Measurements from ENCODE around the gene SGMS1.

The SGMS1 gene

GRCh38 chr10:50324680-50325393, 298.9 kb downstream of the SGMS1 start:
- DNase-seq, result no peak

DNA sequence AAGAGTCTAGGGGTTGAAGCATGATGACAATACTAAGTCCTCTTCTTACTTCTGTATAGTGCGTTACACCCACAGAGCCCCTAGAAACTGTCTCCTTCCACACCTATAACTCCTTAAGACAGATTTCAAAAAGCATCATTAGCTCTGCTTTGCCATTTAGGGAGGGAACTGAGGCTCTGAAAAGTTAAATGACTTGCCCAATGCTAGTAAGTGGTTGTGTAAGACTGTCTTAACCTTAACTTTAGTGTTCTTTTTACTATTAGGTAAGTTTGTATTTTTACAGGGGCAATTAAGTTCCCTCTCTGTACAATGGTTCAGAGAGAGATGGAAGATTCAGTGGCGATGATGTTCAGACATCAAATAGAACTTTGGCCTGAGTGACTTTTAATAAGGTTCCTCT, 299.7 kb downstream of the SGMS1 start:
- no peak for DNase-seq

GRCh38 chr10:50322077-50322476, 301.7 kb downstream of the SGMS1 start:
- no peak for DNase-seq

DNA sequence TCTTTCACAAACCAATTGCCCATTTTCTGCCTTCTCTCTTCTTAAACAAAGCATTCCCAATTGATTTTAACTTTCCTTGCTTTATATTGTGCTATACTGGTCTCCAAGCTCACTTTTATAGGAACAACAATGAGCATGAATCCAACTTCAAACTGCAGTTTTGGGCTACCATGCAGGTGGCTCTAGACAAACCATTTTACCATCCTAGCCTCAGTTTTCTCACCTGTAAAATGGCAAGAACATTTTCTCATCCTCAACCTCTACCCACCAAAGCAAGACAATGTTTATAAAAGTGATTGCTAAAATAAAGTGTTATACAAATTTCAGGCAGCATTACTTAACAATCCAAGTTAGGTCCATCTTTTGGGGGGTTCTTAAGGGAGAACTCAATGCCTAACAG, 305.6 kb downstream of the SGMS1 start:
- no peak for DNase-seq

GRCh38 chr10:50316695-50317648, 306.8 kb downstream of the SGMS1 start:
- no peak for DNase-seq

DNA sequence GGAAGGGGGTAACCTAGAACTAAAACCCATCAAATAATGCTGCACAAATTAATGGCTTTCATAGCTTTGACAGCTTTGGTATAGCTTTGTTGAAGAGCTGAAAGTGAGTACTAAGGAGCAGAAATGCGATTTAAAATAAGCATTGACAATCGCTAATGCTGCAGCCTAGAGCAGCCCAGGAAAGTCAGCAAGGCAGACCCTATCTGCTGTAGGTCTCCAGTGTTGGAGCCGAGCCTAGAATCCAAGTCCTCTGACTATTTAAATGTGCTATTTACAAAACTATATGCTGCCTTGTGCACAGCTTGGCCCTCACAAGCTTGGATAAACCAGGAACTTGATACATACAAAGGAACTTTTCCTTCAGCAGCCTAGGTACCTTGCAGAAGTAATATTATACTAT, 307.6 kb downstream of the SGMS1 start:
- no peak for DNase-seq

DNA sequence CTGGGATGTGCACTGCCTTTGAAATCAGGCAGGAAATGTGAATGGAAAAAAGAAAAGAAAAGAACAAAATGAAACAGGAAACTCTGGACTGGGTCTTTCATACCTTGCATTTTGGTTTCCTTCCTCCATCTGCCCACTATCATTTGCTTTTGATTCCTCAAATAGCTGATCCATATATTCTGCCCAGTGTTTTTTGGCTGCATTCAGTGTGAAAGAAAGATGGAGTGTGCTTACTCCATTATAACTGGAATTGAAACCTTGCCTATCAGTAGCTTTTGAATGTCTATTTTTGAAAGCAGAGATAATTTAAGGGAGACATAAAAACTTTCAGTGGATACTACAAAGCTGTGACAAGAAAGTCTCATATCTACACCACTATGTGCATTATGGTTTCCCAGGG, 308.3 kb downstream of the SGMS1 start:
- DNase-seq, result no peak

DNA sequence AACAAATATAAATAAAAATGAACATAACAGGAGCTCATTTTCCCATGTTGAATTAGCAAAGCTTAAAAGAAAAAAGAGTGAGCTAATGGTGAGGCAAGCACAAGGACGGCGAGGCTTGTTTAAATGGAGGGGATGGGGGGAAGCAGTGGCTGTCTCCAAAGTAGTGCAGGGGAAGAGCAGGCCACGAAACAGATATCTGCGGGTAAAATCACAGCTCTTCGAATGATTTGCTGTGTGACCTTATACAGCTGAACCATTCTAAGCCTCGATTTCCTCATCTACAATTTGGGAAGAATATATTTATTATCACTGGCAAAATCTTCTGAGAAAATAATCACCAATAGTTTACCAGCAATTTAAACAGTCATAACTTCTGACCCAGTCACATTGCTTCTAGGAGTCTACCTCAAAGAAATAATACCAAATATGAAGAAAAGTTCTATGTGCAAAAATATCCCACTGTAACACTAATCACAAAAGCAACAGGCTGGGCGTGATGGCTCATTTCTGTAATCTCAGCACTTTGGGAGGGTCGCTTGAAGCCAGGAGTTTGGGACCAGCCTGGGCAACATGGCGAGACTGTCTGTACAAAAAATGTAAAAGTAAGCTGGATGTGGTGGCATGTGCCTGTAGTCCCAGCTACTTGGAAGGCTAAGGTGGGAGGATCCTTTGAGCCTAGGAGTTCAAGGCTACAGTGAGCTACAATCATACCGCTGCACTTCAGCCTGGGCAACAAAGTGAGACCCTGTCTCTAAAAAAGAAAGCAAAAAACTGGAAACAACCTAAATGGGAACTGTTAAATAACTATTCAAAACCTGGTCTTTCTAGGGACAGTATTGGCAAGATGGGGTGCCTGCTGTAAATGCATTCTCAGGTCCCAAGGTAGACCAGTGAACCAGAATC, 309.3 kb downstream of the SGMS1 start:
- no peak for DNase-seq

DNA sequence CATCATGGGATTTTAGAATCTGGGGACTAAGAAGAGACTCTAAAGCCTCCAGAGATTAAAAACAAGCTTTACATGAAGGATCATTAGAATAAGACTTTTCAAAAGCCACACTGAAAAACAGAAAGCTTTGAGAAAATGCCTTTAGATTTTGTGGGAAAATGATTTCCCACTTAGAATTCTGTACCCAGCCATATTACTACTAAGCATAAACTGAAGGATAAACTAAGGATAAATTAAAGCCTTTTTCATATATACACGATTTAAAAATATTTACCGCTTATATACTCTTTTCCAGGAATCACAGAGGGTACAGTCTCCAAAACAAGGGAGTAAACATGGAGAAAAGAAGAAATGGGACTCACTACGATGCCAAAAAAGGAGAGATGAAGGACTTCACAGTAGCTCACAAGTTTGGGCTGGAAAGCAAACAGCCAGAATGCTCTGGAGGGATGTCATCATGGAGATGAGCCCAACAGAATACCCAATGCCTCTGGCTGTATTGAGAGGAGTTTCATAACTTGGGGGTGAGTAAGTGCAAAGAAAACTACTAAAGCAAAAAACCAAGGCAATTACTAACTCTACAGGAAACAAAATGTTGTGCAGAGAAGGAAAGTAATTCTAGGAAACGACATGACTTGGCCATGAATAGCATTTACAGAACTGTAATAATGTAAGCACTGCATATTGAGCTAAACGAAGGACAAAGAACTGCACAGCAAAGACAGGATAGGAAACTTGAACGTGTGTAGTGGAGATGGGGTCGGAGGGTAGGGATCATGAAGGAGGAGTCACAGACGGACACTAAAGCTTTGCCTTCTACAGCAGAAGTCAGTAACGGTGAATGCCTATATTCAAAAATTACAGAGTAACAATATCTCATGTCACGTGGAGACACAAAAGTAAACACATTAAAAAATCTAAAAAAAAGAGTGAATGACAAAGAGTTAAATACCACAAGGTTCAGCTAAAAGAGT, 311.0 kb downstream of the SGMS1 start:
- no peak for DNase-seq

GRCh38 chr10:50310560-50311174, 313.1 kb downstream of the SGMS1 start:
- peak; percentile 18 for DNase-seq

- DNase-seq, result no peak
Measured at GRCh38 chr10:50309342-50309741, 314.4 kb downstream of the SGMS1 start.

GRCh38 chr10:50304660-50305059, 319.1 kb downstream of the SGMS1 start:
- no peak for DNase-seq

DNA sequence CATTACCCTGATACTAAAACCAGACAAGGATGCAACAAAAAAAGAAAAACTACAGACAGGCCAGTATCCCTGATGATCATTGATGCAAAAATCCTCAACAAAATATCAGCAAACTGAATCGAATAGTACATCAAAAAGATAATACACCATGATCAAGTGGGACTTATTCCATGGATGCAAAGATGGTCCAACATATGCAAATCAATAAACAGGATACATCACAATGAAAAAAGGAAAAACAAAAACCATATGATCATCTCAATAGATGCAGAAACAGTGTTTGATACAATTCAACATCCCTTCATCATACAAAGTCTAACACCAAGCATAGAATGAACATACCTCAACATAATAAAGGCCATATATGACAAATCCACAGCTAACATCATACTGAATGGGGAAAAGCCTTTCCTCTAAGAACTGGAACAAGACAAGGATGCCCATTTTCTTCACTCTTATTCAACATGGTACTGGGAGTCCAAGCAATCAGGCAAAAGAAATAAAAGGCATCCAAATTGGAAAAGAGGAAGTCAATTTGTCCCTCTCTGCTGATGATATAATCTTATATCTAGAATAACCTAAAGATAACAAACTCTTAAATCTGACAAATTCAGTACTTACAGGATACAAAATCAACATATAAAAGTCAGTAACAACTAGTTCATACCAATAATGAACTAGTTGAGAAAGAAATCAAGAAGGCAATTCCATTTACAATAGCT, 323.6 kb downstream of the SGMS1 start:
- DNase-seq, result no peak

DNA sequence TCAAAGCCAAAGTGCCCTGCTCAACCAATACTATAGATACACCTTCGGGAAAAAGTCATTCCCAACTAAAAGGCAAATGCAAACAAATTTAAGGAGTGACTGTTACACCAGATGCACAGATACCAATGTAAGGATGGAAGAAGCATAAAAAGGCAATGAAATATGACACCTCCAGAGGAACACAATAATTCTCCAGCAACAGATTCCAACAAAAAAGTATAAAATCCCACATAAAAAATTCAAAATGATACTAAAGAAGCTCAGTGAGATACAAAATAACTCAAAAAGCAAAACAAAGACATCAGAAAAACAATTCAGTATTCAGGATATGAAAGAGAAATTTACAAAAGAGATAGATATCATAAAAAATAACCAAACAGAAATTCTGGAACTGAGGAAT, 328.4 kb downstream of the SGMS1 start:
- DNase-seq, result no peak

- no peak for DNase-seq
Measured at GRCh38 chr10:50294582-50294981, 329.2 kb downstream of the SGMS1 start.

GRCh38 chr10:50293513-50294313, 330.0 kb downstream of the SGMS1 start:
- DNase-seq, result no peak

DNA sequence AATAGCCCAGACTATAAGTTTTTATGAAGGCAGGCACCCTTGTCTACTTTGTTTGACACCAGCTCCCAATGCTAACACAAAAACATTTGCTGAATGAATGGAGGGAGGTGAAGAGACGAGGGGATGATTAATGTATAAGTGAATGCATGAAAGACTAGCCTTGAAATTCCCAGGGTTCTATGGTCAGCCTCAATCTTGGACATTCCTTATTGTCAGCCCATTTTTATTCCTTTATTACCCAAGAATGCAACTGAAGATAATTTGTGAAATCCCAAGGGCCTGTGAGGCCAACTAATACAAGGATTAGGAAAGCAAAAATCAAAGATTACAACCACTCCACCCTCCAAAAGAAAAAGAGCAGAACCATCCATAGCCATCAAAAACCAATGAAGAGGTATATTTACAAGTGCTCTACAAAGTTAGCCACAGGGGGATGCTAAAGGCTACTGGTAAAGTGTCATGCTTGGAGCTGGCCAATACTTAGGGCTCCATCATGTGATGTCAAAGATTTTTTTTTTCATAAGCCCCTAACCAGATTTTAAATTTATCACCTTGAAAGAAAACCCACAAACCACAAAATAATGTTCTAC, 332.4 kb downstream of the SGMS1 start:
- no peak for DNase-seq

DNA sequence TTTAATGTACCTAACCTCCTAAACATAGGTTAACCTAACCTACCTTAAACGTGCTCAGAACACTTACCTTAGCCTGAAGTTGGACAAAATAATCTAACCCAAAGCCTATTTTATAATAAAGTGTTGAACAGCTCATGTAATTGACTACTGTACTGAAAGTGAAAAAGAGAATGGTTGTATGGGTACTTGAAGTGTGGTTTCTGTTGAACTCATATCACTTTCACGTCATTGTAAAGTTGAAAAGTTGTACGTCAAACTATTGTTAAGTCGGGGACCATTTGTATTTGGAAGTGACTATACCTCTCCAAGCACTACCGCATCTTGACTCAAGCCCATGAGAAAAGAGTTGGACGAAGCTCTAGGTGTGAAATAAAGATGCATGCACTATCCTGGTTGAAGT, 334.6 kb downstream of the SGMS1 start:
- no peak for DNase-seq

All from RPMI8226 (cell line).